GM19468 (cell line): ENCODE measurements around the gene NAV2.

Experiments
- ATAC-seq: cut with Tn5 transposase; IDR thresholded peaks from one replicate; pipeline ENCODE4 v1.9.1; 2021; ENCODE audit warnings: mild to moderate bottlenecking, moderate library complexity, moderate number of reproducible peaks; ENCODE audit not compliant: unreplicated experiment; ENCODE audit errors: extremely low read depth

The NAV2 gene

DNA sequence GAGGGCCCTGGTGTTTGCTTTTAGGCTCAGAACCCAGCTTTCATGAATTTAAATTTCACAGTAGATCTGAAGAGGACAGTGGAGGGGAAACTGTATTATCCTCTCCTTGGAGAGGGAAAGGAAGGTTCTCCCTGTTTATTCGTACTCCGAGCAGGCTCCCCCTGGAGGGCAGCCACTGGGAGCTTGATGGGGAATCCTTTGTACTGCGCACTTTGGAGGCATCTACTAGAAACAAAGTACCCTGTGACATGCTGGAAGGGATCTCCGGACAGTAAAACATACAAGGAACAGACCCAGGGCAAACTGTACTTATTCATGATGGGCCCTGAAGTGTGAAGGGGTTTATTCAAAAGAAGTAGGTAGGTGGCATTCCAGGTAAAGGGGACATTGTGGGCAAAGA, 27.2 kb downstream of the NAV2 start:
- no peak for ATAC-seq

DNA sequence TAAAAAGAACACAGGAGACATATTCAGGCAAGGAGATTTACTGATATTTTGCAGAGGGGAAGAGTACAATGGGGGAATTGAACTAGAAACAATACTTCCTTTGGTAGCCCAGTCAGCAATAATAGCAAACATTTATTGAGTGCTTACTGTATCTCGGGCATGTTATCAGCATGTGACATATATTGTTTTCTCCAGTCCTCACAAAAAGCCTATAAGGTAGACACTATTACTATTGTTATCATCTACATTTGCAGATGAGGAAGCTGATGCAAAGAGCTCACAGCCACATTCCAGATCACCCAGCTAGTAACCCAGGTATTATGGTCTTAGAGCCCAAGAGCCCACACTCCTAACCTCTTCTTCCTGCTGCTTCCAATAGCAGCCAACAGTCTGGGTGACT, 27.9 kb downstream of the NAV2 start:
- ATAC-seq: no peak

DNA sequence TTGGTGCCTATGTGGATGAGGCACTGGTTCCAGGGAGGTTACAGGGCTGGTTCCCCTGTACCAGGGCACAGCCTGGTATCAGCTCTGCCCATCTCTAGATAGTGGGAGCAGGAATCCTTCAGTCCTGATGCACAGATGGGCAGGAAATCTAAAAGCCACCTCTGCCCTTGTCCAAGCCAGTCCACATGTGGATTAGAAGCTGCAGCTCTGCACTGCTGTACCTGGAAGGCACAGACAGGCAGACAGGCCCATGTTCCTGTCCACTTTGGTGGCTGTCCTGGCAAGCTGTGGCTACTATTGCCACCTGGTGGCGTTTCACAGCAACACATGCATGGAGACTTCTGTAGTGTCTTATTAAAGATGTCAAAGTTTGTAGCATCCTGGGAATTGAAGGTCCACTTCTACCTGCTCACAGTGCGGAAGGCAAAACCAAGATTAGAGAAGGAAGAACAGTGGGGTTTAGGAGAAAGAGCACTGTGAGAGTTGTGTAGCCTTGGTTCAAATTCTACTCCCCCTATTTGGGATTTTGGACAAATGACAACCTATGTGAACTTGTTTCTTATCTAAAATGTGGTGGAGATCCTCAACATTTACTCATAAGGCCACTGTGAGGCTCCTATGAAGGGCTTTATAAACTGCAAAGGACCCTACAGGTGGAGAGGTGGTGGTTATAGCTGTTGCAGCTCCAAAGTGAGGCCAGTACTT, 30.1 kb downstream of the NAV2 start:
- no peak for ATAC-seq

DNA sequence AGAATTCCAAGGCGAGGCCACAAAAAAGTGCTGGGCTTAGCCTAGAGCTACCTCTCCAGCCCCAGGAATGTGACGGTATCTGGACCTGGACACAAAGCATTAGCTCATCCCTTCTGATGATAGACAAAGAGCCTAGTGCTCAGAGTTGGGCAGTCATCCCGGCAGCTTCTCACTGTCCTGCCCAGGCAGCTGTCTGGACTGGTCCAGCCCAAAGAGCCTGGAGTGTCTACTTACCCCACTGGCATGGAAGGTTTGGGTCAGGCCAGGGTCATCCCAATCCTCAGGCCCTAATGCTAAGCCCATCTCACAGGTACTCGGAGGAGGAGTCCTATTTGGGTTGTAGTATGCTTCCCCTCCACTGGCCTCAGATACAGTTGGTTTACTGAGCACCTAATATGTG, 31.0 kb downstream of the NAV2 start:
- ATAC-seq: no peak

DNA sequence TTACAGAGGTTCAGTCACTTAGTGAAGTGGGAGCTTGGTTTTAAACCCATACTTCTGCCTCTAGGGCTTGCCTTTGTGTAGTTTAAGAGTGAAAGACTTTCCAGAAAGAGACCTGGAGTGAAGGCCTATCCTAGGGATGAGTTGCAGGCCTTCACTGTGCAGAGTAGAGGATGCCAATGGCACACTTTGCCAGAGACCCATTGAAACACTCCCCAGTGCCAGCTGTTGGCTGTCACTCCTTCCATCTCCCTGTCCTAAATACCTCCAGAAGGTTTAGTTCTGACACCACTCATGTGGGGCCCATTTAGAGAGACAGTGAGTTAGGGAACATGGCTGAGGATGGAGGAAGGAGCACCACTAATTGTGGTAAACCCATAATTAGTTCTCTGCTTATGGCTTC, 31.5 kb downstream of the NAV2 start:
- ATAC-seq: no peak

DNA sequence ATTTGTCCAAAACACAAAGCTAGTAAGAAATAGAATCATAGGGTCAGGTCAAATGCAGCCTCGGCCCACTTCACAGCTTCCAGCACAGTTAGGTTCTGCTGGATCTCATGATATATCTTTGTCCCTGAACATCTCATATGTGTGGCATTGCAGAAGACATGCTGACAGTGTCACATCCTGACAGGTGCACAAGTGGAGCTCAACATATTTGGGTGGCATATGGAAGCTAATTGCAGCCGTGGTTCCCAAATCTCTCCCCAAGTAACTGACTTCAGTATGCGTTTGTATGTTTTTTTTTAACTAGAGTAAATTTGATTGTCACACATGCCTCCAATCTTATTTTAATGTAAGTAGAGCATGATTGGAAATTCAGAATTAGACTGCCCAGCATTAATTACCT, 33.4 kb downstream of the NAV2 start:
- no peak for ATAC-seq

DNA sequence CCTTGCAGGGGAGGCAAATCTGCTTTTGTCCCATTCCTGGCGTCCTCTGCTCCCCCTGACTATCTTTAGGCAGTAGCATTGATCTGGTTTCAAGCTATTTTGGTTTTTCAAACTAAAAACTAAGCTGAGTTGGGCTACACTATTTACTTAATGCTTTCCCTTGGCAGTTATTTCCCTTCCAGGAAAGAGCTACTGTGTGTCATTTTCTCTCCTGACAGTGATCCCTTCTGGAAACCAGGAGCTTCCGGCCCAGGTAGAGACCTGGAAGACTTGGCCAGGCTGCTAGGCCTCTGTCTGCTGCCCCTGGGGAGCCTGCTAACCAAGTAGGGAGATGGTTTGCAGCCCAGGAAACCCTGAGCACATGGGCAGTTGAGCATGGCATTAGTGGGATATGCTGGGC, 35.0 kb downstream of the NAV2 start:
- no peak for ATAC-seq

DNA sequence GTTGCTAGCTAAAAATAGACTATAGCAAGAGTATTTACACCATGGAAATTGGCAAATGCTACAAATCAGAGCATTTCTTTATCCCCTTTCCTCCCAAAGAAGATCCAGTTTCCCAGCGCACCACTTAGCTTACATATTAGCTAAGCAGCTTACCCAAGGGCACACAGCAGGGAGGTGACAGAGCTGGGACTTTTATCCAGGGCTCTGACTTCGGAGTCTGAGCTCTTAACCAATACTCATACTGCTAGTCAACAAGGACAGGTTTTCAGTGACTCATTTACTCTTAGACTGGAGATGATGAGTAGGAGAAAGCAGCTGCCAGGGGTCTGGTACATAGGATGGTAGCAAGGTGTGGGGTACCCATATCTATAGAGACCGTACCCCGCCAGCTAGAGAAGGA, 38.4 kb downstream of the NAV2 start:
- no peak for ATAC-seq

DNA sequence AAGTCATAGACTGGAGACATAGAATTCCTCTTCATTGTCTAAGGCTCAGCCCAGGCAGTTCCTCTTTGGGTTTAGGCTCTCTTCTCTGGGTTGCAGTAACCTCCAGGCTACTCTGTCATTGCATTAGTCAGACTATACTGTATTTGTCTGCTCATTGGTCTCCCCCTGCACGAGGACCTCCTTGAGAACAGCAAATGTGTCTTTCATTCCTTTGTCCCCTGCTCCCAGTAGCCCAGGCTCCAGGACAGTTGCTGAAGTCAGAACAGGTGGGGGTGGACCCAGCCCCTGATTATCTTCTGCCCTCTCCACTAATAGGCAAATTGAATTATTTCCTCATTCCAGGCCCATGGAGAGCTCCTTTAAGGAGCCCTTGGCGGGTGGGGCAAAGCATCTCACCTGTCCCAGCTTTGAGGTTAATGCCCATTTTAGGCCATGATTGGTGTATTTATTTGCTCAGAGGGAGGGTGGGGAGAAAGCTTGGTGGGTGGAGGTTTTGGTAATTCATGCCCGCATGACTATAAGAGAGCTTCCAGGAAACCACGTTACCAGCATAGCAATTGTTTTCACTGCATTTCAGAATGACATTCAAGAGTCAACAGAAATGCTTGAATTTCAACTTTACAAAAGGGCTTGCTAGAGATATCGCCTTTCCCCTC, 40.9 kb downstream of the NAV2 start:
- no peak for ATAC-seq

DNA sequence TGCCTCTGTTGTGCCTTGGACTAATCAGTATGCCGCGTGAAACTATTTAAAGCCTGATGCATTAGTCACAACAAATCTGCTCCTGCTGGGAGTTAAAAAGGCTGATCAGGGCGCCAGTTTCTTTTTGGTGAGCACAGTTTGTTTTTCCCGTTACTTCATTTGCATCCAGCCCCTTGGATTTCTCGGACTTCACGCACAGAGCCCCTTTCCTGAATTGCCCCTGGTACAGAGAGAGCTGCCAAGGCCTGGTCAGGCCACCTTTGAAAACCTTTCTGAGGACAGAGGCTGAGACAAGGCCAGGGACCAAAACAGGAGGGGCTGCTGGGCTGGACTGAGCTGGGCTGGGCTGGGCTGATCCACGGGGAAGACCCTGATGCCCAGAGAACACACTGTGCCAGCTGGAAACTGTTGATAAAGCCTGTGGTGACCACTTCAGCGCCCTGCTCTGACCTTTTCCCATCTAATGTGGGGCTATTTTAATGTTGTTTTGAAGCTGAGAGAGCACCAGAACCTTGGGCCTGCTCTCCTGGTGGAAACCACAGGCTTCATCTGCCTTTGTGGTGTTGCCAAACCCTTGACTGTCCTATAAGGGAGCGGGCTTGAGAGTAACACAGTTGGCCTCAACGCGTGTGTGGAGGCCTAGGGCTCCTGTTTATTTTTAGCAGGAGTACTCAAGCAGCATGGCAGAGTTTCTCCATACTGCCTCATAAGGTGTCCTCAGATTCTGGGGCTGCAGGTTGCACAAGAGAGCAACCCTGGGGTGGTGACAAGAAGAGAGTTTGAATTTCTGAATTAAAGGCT, 44.2 kb downstream of the NAV2 start:
- ATAC-seq: no peak

DNA sequence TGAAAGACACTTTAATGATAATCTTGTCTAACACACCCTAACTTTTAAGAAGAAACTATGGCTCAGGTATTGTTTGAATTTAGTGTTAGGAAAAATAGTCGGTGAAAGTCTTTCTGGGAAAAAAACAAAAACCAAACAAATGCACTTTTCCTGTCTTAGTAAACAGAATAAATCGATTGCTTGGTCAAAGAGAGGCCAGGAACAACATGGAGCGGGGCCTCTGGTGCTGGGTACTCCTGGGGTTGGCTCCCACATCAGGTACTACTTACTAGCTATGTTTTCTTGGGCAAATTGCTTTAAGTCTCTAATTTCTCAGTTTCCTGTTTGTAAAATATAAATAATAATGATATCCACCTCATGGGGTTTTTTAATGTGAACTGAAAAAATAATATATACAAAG, 46.8 kb downstream of the NAV2 start:
- ATAC-seq: no peak

DNA sequence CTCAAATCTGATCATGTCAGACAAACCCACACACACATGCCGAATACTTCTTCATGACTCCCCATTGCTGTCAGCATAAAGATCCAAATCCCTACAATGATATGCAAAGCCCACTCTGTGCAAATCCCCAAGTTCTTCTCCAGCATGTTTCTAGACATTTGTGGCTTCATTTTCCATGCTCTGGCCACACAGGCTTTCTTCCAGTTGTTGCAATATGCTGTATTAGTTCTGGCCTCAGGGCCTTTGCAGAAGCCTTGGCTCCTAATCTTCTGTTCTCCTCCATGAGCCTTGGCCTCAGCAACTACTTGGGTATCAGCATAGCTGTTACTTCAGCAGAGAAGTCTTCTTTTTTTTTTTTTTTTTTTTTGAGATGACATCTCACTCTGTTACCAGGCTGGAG, 49.6 kb downstream of the NAV2 start:
- ATAC-seq: no peak

DNA sequence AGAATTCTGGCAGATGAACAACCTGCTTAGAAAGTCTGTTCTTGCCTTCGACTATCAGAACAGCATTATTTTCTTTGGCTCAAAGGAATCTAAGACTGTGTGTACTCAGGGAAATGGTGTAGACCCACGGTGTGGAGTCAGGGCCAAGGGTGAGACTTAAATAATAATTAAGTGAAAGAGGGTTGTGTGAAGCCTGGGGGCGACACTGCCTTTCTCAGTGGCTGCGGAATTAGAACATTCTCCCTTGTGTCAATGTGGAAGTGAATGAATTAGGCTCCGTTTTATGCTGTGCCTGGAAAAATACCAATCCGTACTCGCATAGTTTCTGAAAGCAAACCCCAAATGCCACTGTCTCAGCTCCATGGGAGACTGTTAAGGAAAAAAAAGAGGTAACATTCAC, 50.7 kb downstream of the NAV2 start:
- ATAC-seq: no peak

DNA sequence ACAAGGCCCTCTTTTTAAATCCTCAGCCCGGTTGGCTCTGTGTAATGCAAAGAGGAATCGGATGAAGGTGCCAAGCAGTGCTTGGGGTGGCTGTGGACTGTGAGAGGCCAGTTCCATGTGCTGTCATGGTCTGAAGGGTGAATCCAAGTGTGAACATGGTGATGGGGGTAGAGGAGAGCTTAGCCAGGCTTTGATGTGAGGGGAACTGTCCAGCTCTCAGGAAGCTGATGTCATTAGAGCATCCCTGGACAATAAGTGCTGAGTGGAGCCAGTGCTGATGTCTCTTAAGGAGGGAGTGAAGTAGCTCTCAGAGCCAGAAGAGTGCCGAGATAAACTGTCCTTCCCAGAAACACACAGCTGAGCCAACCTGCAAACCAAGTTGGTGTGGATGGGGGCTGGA, 53.6 kb downstream of the NAV2 start:
- no peak for ATAC-seq

DNA sequence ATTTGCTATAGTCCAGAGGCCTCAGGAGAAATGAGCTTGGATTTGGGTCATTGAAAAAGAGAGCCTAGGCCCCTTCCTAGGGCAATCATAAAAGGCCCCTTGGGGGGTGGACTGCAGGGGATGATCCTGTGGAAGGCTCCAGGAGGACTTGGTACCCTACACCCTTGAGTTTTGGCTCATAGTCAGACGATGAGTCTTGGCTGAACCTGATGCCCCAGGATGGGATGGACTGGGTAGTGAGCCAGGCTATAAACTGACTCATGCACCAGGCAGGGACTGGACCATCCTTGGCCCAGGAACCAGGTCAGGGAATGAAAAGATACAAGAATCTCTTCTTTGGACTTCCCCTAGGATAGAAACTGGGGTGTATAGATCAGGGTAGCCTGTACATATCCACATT, 54.2 kb downstream of the NAV2 start:
- ATAC-seq: no peak

DNA sequence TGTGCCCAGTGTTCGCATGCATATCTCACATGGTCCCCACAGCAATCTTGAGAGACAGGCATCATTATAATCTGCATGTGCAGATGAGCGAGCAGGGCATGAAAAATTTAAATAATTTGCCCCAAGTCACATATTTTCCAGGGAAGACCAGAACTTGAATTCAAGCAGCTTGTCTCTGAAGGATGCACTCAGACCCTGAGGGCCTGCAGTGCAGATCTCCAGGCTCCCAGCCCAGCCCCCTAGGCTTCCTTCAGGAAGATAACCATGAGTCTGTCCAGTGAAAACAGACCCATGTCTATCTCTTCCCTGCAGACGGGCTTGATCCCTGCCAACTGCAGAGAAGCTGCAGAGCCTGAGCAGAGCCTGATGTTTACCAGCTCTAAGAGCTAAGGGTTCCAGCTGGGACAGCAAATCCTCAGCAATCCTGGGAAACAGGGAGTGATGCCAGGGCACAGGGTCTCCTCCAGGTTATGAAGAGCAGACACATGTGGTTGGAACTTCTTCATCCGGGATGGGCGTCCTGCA, 55.1 kb downstream of the NAV2 start:
- ATAC-seq: no peak

DNA sequence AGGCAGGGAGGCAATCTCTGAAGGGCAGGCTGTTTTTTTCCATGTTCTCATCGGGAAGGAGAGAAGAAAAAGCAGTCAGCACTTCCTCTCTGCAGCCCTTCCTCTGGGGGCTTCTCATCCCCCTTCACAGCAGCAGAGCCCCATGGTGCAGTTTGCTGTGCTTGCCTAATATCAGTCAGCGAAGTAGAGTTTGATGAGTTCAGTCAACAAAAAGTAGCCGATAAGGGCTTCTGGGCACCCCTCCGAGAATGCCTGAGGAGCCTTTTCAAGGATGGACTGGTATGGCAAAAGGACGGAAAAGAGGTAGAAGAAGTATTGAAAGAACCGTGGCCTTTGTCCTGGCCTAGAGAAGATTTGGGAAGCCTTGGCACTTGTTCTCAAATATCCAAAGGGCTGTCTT, 55.6 kb downstream of the NAV2 start:
- no peak for ATAC-seq

DNA sequence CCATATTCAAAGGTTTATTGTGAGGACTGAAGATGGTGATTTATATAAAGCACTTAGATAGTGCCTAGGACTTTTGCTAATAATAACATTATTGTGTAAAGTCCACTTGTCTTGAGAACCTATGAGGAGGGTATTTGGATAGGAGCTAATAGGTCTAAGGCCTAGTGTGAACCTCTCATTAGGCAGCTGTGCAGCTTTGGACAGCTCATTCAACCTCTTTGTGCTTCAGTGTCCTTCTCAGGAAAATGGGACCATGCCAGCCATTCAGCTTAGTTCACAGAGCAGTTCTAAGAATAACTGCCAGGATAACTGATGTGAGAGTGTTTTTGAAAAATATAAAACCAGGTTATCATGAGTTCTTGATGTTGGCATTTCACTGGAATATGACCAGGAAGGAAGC, 56.2 kb downstream of the NAV2 start:
- ATAC-seq: no peak

DNA sequence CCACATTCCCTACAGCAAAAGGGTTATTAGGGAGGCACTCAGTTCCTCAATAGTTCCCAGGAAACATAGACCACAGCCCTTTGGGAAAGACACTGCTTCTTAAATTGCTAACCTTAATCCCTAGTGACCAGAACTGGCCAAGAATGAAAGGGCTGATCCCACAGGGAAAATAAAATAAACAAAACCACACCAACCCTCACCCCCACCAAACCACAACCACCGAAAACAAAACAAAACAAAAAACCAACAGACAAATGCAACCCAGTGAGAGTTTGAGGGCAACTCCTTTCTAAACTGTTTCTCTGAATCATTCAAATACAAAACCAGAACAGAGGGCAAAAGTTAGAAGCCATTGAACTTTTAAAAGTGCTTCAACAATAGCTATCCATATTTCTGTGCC, 57.2 kb downstream of the NAV2 start:
- no peak for ATAC-seq

DNA sequence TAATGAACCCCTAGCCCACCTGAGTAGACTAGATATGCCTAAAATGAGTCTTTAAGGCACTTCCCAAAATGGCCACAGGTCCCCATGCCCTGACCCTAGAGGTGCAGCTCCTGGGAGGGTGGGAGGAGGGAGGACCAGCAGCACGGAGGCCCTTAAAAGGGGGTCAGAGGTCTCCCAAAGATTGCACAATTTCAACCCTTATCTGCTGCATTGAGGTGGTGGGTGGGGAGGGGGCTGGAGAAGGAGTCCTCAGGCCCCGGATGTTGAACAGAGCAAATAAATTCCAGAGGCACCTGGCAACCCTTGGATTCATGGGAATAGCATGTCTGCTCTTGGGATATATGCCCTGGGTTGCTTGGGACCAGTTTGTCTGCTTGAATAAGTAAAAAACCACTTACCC, 57.6 kb downstream of the NAV2 start:
- ATAC-seq: no peak

DNA sequence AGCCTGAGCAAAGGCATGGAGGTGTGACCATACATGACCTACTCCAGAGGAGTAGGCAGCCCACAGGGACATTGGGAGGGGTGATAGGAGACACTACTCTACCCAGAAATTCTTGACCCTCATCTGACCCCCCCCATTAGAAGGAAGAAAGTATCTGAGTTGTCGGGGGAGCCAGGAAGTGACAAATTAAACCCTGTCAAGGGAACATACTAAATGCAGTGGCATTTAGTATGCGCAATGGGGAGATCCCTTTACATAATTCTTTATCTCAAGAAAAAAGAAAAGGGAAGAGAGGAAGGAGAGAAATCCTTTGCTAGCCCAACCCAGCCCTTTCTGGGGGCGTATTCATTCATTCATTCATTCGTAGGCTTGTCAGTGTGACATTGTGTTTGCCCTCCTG, 58.8 kb downstream of the NAV2 start:
- no peak for ATAC-seq
